ENCODE measurements around the gene PPAN.

DNA sequence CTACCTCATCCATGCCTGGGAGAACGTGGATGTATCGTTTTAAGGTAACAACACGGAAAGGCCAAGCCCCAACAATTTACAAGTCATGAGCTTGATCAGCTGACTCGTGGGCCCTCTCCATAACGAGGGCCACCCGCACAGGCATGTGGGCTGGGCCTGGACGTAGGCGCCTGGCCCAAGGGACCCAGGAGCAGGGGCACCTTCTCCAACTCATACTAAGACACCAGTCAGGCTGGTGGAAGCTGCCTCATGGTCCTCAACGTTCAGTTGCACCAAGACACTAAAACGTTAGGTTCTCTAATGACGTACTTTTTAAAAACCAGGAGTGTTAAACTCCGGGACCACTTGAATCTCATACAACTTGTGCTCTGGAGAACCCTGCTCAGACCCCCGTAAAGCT is 35.3 kb downstream of the PPAN start:
- TF ChIP-seq SUZ12 (IDR thresholded peaks at IDR 0.05): no peak
- no peak for TF ChIP-seq BHLHE40 (IDR thresholded peaks at IDR 0.05; ENCODE audit: borderline replicate concordance)
- no peak for TF ChIP-seq FOXM1 (IDR thresholded peaks at IDR 0.05; ENCODE audit: borderline replicate concordance)
- TF ChIP-seq SP1 (IDR thresholded peaks at IDR 0.05): no peak
- no peak for TF ChIP-seq CTBP1 (IDR thresholded peaks at IDR 0.05; ENCODE audit: borderline replicate concordance)
- TF ChIP-seq FOXA1 (IDR thresholded peaks at IDR 0.05): no peak
